H1 (cell line): ENCODE measurements around the gene TNFRSF6B.

Experiments
- CEBPB ChIP-seq: IDR thresholded peaks from 2 replicates; pipeline ENCODE4 v1.6.1; 2012; ENCODE audit warnings: low read depth, low read length
- EP300 ChIP-seq, 2 experiments: IDR thresholded peaks; 1 replicate in 1 of 2; 2 replicates in 1 of 2; pipeline ENCODE4 v1.6.1; 2011 to 2012; ENCODE audit warnings: low read depth in 2 of 2, low read length in 2 of 2, mild to moderate bottlenecking in 2 of 2, borderline replicate concordance in 1 of 2, inconsistent platforms in 1 of 2, moderate library complexity in 1 of 2
- HDAC6 ChIP-seq: IDR thresholded peaks from one replicate; pipeline ENCODE4 v1.7.1; 2012; ENCODE audit warnings: low read depth, mild to moderate bottlenecking, inconsistent platforms, low read length, moderate library complexity
- POLR2A ChIP-seq, 2 experiments: IDR thresholded peaks; 1 replicate in 1 of 2; 2 replicates in 1 of 2; pipeline ENCODE4 v1.6.1; 2011; ENCODE audit warnings: low read depth in 2 of 2, low read length in 2 of 2, mild to moderate bottlenecking in 2 of 2; ENCODE audit errors: control extremely low read depth in 1 of 2
- RNF2 ChIP-seq: fragments of 200-900, 300-1000 bp; sonication (generic); IDR thresholded peaks from 2 replicates; pipeline ENCODE4 v1.7.1; 2016; ENCODE audit warnings: borderline replicate concordance, low read depth, mild to moderate bottlenecking, antibody characterized with exemption, low read length; ENCODE audit not compliant: poor library complexity, severe bottlenecking; ENCODE audit errors: missing control alignments
- SIX5 ChIP-seq: IDR thresholded peaks from 2 replicates; pipeline ENCODE4 v1.6.1; 2011; ENCODE audit warnings: mild to moderate bottlenecking, low read depth, low read length
- SP2 ChIP-seq: IDR thresholded peaks from 2 replicates; pipeline ENCODE4 v1.6.1; 2012; ENCODE audit warnings: mild to moderate bottlenecking, low read length, inconsistent platforms
- TF ChIP-seq, protein P1 (sequence below), 3 experiments: IDR thresholded peaks; 1 replicate in 2 of 3; 2 replicates in 1 of 3; pipeline versions ENCODE4 v1.5.1 to v1.6.1; 2011; ENCODE audit warnings: low read length in 3 of 3, mild to moderate bottlenecking in 3 of 3, inconsistent platforms in 2 of 3, low read depth in 1 of 3, moderate library complexity in 1 of 3; ENCODE audit not compliant: insufficient read depth in 1 of 3; ENCODE audit errors: control extremely low read depth in 1 of 3

- TF ChIP-seq, protein P1, sequence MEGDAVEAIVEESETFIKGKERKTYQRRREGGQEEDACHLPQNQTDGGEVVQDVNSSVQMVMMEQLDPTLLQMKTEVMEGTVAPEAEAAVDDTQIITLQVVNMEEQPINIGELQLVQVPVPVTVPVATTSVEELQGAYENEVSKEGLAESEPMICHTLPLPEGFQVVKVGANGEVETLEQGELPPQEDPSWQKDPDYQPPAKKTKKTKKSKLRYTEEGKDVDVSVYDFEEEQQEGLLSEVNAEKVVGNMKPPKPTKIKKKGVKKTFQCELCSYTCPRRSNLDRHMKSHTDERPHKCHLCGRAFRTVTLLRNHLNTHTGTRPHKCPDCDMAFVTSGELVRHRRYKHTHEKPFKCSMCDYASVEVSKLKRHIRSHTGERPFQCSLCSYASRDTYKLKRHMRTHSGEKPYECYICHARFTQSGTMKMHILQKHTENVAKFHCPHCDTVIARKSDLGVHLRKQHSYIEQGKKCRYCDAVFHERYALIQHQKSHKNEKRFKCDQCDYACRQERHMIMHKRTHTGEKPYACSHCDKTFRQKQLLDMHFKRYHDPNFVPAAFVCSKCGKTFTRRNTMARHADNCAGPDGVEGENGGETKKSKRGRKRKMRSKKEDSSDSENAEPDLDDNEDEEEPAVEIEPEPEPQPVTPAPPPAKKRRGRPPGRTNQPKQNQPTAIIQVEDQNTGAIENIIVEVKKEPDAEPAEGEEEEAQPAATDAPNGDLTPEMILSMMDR (IDR thresholded peaks at IDR 0.05; ENCODE audit: control extremely low read depth in 1 of 3, insufficient read depth in 1 of 3, low read depth in 1 of 3, low read length in 3 of 3) = no peak
- TF ChIP-seq CEBPB (no peak), RNF2 (no peak), HDAC6 (no peak), SIX5 (no peak), SP2 (no peak), POLR2A (IDR thresholded peaks at IDR 0.05; ENCODE audit: control extremely low read depth in 1 of 2, low read depth in 2 of 2, low read length in 2 of 2) (no peak; a peak in 1 of 3 replicates), EP300 (IDR thresholded peaks at IDR 0.05; ENCODE audit: borderline replicate concordance in 1 of 2, low read depth in 2 of 2, low read length in 2 of 2) (no peak)
These were observed 1.6 kb downstream of the TNFRSF6B start for GRCh38 chr20:63697868-63698545.
